Medulla oblongata (tissue), 1 donor: ENCODE measurements around the gene SLC6A2.

Experiments used
- DNase-seq: peaks from one replicate; pipeline ENCODE4 v3.0.0-alpha.2; 2015; ENCODE audit errors: extremely low spot score

Gene SLC6A2

GRCh38 chr16:55647798-55648197 lies 8.0 kb upstream of the SLC6A2 start:
- DNase-seq, result peak; percentile 13

GRCh38 chr16:55651841-55652824 lies 3.7 kb upstream of the SLC6A2 start:
- DNase-seq, result no peak

GRCh38 chr16:55653106-55653505 lies 2.7 kb upstream of the SLC6A2 start:
- DNase-seq, result no peak

GRCh38 chr16:55655381-55655896 lies 349 bp upstream of the SLC6A2 start:
- no peak for DNase-seq

GRCh38 chr16:55656691-55657092 lies 904 bp downstream of the SLC6A2 start:
- DNase-seq, result no peak

- no peak for DNase-seq
Measured at GRCh38 chr16:55657616-55658015, 1.8 kb downstream of the SLC6A2 start.

GRCh38 chr16:55658898-55659420 lies 3.2 kb downstream of the SLC6A2 start:
- DNase-seq, result no peak

GRCh38 chr16:55660026-55660425 lies 4.2 kb downstream of the SLC6A2 start:
- DNase-seq, result no peak

- DNase-seq, result no peak
Measured at GRCh38 chr16:55660828-55661227, 5.0 kb downstream of the SLC6A2 start.

GRCh38 chr16:55661941-55662643 lies 6.3 kb downstream of the SLC6A2 start:
- DNase-seq, result peak; percentile 71

- peak; percentile 19 for DNase-seq
Measured at GRCh38 chr16:55662644-55663031, 6.8 kb downstream of the SLC6A2 start.

- no peak for DNase-seq
Measured at GRCh38 chr16:55663225-55663624, 7.4 kb downstream of the SLC6A2 start.

- DNase-seq, result peak; percentile 31
Measured at GRCh38 chr16:55663765-55664677, 8.2 kb downstream of the SLC6A2 start.

- no peak for DNase-seq
Measured at GRCh38 chr16:55664786-55665407, 9.1 kb downstream of the SLC6A2 start.

GRCh38 chr16:55665511-55665910 lies 9.7 kb downstream of the SLC6A2 start:
- DNase-seq, result no peak

- no peak for DNase-seq
Measured at GRCh38 chr16:55666012-55666411, 10.2 kb downstream of the SLC6A2 start.

GRCh38 chr16:55667753-55668152 lies 12.0 kb downstream of the SLC6A2 start:
- no peak for DNase-seq

GRCh38 chr16:55668340-55669281 lies 12.8 kb downstream of the SLC6A2 start:
- no peak for DNase-seq

- no peak for DNase-seq
Measured at GRCh38 chr16:55671206-55671973, 15.6 kb downstream of the SLC6A2 start.
